NCI-H1092 (cell line): ENCODE data around the gene THEMIS2.
"Not testable (repeated sequence)": the region's sequence is repeated elsewhere in the genome, so short reads cannot be mapped to it uniquely, and the experiment has no call there.

Source experiments
- DNase-seq: peaks from one replicate; lab custom pipeline; 2025; lab: John Stamatoyannopoulos, UW

The THEMIS2 gene

GRCh38 chr1:27863538-27863915 is 8.8 kb upstream of the THEMIS2 start:
- DNase-seq: no peak

GRCh38 chr1:27864264-27864895 is 8.0 kb upstream of the THEMIS2 start:
- no peak for DNase-seq

GRCh38 chr1:27865821-27866220 is 6.5 kb upstream of the THEMIS2 start:
- DNase-seq: no peak

- DNase-seq: no peak
These were observed 3.8 kb upstream of the THEMIS2 start for GRCh38 chr1:27868556-27868931.

- no peak for DNase-seq
These were observed 3.2 kb upstream of the THEMIS2 start for GRCh38 chr1:27868932-27869718.

DNA sequence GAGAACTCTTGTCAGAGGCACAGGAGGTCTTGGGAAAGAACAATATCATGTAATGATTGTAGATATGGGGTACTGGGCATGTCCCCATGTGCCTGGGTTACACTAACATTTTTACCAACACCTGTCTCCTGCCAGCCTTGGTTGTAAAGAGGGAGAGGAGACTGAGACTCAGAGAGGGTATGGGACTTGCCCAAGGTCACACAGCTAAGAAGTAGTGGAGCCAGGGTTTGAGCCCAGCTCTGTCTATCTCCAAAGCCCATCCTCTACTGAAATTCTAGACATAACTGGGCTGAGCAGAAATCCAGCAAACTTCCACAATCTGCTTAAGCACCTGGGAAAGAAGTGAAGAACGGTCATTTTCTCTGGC is 2.6 kb upstream of the THEMIS2 start:
- DNase-seq: no peak

- DNase-seq: not testable (repeated sequence)
These were observed 1.3 kb upstream of the THEMIS2 start for GRCh38 chr1:27871076-27871475.

DNA sequence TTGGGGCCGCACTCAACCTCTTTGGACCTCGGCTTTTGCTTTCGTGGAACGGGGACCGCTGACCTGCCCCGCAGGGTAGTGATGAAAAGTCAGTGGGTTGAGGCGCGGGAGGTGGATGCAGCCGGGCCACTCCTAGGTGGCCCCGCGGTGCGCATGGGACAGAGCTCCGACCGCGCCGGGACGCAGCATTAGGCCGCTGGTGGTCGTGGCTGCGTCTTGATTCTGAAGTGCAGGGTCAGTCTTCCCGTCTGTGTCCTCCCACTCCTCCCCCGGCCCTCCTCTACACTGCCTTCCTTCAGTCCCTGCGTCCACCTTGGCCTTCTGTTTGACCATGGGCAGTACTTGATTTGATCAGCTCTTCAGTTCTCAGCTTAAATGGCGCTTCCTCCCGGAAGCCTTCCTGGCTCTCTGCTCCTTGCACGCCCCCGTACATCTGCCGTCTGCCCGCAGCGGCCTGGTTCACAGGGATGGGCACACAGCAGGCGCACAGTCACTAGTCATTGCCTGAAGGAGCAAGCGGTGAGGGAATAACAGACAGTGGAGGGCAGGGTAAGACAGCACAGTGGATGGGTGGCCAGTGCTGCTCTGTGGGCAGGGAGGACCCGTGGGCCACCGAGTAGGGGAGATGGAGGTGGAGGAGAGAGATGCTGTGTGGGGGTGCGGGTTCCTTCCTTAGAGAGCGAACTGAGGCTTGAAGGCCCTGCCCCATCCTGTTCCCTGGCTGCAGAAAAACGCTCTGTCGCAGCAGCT is 633 bp downstream of the THEMIS2 start:
- DNase-seq: no peak

- no peak for DNase-seq
These were observed 1.5 kb downstream of the THEMIS2 start for GRCh38 chr1:27873671-27874384.

- no peak for DNase-seq
These were observed 4.2 kb downstream of the THEMIS2 start for GRCh38 chr1:27876341-27877114.

DNA sequence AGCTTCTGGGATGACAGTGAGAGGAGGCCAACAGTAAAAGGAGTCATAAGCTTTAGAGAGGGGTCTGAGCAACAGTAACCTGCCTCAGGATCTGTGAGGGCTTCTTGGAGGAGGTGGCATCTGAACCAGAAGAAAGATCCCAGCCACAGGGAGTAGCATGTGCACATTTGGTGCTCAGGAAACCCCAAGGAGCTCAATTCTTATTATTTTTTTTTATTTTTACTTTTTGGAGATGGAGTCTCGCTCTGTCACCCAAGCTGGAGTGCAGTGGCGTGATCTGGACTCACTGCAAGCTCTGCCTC is 4.7 kb downstream of the THEMIS2 start:
- no peak for DNase-seq

- no peak for DNase-seq
These were observed 5.7 kb downstream of the THEMIS2 start for GRCh38 chr1:27878039-27878438.

DNA sequence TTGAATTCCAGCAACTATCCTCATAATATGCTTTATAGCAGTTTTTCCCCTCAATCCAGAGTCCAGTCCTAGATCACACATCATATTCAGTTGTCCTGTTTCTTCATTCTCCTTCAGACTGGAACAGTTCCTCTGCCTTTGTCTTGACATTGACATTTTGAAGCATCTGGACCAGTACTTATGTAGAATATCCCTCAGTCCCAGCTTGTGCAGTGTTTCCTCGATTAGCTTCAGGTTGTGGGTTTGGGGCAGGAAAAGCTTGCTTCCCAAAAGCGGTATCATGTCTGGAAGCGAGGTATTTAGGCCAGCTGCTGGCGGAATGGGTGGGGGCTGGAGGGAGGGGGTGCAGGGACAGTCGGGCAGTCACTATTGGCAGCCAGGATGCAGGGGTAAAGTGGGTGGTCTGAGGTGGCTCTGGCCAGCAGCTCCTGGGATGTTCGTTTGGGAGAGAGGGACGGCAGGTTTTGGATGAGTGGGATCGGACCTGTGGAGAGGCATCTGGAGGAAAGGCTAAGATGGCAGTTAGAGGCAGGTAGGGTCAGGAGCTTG is 6.5 kb downstream of the THEMIS2 start:
- DNase-seq: no peak

DNA sequence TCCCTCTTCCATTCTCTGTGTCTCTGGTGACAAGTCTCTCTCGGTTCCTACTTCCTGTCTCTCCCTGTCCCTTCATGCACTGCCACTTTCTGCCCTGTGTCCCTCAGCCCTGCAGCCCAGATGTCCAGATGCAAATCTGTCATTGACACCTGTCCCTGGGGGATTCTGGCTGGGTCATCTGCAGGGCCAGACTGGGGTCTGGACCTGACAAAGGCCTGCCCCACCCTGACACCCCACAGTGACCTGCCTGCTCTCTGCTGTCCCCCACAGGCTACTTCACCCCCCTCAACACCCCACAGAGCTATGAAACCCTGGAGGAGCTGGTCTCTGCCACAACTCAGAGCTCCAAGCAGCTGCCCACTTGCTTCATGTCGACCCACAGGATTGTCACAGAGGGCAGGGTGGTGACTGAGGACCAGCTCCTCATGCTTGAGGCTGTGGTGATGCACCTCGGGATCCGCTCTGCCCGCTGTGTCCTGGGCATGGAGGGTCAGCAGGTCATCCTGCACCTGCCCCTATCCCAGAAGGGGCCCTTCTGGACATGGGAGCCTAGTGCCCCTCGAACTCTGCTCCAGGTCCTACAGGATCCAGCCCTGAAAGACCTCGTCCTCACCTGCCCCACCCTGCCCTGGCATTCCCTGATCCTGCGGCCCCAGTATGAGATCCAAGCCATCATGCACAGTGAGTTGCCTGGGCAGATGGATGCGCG is 7.2 kb downstream of the THEMIS2 start:
- no peak for DNase-seq

DNA sequence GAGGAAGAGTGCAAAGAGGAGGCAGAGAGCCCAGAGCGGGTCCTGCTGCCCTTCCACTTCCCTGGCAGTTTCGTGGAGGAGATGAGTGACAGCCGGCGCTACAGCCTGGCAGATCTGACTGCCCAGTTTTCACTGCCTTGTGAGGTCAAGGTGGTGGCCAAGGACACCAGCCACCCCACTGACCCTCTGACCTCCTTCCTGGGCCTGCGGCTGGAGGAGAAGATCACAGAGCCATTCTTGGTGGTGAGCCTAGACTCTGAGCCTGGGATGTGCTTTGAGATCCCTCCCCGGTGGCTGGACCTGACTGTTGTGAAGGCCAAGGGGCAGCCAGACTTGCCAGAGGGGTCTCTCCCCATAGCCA is 10.2 kb downstream of the THEMIS2 start:
- DNase-seq: no peak

GRCh38 chr1:27883536-27883935 is 11.2 kb downstream of the THEMIS2 start:
- DNase-seq: no peak

DNA sequence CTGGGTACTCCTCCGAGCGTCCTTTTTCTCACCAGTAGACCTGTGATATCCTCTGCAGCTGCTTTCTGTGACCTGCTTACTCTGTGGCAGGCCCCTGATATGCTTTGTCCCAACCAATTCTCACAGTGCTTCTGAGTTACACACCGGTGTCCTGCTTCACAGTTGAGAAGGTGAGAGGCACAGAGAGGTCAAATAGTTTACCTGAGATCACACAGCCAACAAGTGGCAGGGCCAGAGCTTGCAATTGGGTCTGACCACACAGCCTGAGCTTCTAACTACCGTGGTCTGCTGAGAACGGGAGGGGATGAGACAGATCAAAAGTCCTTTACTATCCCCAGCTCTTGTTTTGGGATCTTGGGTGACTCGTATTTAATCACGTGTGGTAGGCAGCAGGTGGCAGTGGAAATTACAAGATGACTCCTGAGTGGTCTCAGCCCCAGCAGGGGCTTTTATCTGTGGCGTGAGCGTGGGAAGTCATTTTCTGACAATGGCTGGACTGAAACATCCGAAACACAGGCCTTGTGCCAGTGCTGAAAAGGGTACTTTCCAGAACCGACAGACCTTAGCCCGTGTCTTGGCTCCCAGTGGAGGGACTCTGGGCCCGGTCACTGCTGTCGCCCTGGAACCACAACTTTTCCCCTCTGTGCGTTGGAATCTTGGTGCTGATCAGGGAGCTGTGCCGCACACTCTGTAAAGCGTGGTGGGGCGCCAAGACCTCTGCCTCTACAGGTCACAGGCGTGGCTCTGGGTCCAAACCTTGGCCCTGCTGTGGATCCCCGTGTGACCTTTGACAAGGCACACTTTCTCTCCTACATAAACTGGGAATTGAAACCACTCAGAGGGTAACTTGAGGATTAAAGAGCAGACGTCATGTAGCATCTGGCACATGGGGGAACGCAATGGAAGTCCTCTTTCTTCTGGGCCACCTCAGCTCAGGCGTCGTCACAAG is 11.9 kb downstream of the THEMIS2 start:
- DNase-seq: no peak

DNA sequence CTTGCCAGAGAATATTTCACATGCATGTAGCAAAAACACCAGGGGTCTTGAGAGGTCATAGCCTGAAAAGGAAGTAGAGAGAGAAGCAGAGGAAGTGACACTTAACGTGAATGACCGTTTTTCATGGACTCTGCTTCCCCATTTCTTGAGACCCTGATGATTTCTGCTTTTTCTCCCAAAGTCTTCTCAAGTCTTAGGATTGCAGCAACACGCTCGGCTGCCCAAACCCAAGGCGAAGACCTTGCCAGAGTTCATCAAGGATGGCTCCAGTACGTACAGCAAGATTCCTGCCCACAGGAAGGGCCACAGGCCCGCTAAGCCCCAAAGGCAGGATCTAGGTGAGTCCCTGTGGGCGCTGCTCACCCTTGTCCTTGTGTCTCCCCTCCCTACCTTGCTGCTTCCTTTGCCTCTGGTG is 12.8 kb downstream of the THEMIS2 start:
- no peak for DNase-seq

- no peak for DNase-seq
These were observed 13.4 kb downstream of the THEMIS2 start for GRCh38 chr1:27885621-27886352.
